NCI-H526 (cell line): Measurements from ENCODE around the gene DES.
A peak's percentile ranks its signal among the peaks of the same experiment; 100 is the strongest.

Experiments used
- DNase-seq, 2 experiments: peaks; one replicate each; lab custom pipeline; 2025; lab: John Stamatoyannopoulos, UW

Gene DES

DNA sequence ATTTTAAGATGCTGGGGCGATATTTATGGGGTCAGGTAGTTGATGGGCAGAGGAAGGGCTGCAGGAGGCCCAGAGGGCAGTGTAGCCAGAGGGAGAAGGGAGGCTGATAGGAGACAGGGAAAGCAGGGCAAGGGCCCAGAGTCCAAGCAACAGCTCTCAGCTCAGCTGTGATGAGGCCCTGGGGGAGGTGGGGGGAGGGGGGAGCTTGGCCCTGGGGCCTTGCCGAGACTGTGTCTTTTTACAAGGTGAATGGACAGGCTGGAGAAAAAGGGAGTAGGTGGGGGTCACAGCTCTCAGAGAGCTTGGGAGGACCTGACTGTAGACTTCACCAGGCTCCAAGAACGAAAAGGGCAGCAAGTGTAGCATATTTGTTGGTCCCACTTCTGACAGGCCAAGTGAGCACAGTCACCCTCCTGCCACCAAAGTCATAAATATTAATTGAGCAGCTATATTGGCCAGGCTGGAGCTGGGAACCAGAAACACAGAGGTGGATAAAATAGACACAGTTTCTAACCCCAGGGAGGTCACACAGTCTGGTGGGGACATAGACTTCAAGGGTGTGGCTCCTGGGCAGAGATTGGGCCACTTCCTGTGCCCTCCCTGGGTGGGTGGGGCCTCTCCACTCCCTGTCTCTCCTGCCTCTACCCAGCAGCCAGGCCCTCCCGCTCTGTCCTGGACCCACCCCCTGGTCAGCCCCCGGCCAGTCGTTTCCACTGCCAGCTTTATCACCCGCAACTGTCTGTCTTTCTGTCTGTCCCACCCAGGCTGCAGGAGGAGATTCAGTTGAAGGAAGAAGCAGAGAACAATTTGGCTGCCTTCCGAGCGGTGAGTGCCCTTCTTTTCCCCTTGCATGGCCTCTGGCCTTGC, 1.4 kb downstream of the DES start:
- DNase-seq: no peak

DNA sequence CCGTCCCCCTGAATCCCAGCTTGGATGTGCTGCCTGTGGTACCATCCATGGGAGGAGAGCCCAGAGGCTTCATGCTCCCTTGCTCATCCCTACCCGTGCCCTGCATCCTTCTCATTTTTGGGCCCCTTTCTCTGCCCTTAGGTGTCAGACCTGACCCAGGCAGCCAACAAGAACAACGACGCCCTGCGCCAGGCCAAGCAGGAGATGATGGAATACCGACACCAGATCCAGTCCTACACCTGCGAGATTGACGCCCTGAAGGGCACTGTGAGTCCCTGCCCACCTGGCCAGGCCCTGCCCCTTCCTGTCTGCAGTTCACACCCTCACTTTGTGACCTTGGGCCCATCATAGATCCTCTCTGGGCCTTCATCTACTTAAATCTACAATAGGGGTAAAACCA, 2.5 kb downstream of the DES start:
- no peak for DNase-seq

DNA sequence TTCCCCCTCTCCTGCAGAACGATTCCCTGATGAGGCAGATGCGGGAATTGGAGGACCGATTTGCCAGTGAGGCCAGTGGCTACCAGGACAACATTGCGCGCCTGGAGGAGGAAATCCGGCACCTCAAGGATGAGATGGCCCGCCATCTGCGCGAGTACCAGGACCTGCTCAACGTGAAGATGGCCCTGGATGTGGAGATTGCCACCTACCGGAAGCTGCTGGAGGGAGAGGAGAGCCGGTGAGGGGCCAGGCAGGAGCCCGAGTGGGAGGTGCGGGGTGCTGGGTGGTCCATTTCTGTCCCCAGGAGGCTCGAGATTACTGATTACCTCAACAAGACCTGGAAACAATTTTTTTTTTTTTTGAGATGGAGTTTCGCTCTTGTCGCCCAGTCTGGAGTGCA, 3.1 kb downstream of the DES start:
- DNase-seq: no peak

- no peak for DNase-seq
Observed at GRCh38 chr2:219422952-219423534, 4.9 kb downstream of the DES start.

DNA sequence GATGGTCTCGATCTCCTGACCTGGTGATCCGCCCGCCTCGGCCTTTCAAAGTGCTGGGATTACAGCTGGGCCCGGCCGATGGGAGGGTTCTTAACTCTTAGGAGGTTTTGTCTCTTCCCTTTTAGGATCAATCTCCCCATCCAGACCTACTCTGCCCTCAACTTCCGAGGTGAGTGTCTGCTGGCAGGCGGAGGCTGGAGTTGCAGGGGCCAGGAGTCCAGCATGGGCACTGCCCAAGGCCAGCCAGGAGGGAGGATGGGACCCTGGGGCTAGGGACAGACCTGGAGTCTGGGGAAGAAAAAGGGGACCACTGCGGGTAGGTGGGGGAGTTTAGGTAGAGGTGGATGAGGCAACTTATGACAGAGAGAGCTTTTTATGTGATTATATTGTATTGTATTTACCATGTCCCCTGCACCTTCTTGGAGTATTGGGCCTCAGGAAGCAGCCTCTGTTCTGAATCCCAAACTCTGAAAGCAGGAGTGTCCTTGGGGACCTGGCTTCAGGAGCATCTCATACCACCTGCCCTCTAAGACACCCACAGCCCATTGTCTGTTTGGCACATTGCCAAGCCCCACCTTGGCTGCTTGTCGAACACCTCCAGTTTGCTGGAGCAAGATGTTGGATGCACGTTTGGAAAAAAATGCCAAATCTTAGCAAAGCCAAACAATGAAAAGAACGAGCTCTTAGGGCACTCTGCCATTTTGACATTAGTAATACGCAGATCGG, 5.6 kb downstream of the DES start:
- no peak for DNase-seq

- DNase-seq: no peak
Observed at GRCh38 chr2:219425238-219426067, 7.3 kb downstream of the DES start.

GRCh38 chr2:219426068-219426443, 7.9 kb downstream of the DES start:
- DNase-seq: no peak

DNA sequence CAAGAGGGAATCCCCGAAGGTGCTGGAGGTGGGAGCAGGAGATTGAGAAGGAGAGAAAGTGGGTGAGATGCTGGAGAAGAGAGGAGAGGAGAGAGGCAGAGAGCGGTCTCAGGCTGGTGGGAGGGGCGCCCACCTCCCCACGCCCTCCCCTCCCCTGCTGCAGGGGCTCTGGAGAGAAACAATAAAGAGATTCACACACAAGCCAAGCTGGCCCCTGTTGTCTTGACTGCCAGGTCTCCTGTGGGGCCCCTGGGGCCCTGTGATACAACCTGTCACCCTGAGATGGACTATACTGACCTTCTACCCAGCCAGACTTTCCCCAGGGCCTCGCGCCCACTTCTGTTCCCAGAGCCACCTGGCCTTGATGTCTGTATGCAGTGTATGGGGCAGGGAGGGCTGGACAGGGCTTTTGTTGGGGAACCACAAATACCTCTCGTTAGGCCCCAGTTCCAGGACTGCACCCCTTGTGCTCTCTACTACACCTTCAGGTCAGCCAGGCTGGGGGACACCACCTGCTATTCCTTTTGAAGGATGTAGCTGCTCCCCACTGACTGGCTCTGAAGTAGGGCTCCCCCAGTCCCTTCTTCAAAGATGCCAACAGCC, 8.5 kb downstream of the DES start:
- no peak for DNase-seq

- no peak for DNase-seq
Observed at GRCh38 chr2:219428469-219428868, 10.3 kb downstream of the DES start.

- DNase-seq: no peak
Observed at GRCh38 chr2:219429958-219430606, 11.9 kb downstream of the DES start.

DNA sequence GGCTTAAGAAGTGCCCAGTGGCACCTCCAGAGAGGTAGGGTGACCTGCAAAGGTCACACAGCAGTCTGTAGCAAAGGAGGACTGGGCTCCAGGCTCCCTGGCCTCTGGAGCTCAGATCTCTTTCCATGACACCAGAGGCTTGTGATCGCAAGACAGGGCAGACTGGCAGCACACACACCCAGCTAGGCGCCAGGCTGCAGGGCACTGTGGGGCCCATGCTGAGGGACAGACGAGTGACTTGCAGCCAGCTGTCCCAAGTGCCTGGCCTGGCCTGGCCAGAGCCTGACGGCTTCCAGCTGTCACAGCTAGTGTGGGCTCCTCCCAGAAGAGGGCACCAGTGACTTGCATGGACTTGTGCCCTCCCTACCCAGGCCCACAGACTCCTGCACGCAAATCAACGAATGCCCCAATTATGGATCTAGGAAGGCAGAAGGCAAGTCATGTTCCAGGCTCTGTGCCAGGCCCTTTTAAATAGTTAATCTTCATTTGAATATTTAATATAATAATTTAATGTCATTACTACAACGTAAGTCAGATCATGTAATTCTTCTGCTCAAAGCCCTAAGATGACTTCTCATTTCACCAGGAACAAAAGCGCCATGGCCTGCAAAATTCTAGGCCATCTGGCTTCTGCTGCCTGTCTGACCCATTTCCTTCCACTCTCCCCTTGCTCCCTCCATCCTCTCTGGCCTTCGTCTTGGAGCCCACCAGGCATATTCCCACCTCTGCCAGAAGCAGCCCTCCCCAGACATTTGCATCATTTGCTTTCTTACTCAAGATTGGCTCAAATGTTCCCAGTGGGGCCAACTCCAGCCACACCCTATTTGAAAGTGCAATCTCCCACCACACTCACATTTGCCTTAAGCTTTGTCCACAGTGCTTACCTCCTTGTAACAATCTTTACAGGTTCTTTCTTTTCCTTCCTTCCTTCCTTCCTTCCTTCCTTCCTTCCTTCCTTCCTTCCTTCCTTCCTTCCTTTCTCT, 12.7 kb downstream of the DES start:
- DNase-seq: peak; percentile 9 to 57

DNA sequence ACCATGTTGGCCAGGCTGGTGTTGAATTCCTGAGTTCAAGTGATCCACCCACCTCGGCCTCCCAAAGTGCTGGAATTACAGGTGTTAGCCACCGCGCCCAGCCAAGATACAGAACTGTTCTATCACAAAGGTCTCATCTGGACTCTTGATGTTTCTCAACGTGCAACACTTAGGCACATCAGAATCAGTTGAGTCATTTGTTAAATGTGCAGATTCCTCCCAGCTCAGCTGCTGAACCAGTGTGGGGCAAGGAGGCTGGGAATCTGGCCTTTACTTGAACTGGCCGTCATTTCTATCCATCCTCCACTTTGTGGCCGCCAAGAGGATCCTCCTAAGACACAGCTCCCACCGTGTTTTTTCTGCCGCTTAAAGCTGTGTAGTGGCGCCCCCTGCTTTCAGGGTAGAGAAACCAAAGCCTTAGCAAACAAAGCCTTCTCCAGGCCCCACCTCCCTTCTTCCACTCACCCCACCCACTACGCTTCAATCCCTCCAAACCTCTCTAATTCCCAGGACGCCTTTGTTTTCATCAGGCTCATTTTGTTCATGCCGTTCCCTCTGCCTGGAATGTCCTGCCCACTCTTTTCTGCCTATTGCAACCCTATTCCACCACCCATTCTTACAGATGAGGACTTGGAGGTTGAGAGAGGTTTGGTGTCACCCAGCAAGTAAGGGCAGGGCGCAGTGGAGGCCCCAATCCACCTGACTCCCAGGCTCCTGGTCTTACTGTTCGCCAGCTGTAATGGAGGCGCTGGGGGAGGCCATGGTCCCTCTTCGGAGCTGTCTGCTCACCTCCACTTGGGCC, 15.7 kb downstream of the DES start:
- DNase-seq: peak in 1 of 2 experiments; percentile 44

DNA sequence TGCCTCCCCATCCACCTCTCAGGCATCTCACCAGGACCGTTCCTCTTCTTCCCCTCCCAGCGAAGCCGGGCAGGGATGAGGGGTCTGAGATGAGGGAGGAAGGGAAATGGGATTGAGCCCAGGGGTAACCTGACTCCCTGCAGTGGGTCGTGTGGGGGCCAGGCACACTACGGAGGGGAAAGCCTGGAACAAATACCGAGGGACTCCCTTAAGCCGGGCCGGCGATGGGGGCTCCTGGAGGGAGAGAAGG, 16.2 kb downstream of the DES start:
- no peak for DNase-seq

DNA sequence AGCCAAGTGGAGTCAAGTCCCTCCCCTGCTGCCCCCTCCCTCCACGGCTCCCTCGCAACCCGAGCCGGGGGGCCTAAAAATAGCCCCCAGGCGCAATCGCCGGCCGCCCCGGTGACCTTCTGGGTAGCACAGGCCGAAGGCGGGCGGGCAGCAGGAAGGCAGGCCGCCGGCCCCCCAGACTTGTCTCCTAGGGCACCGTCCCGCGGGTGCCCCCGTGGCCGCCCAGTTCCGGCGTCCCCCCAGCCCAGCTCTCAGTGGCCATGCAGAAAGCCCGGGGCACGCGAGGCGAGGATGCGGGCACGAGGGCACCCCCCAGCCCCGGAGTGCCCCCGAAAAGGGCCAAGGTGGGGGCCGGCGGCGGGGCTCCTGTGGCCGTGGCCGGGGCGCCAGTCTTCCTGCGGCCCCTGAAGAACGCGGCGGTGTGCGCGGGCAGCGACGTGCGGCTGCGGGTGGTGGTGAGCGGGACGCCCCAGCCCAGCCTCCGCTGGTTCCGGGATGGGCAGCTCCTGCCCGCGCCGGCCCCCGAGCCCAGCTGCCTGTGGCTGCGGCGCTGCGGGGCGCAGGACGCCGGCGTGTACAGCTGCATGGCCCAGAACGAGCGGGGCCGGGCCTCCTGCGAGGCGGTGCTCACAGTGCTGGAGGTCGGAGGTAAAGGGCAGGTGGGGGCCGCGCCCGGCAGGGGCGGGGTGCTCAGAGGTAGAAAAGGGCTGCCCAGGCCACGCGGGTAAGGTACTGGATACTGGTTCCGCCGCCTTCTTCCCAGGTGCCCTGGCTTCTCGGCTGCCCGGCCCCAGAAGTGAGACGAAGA, 16.7 kb downstream of the DES start, which contains the start of gene SPEG:
Gene SPEG, plus strand, starts transcription at position 126 of the 808 bp plus-strand sequence. Its CDS starts 135 bp downstream, at position 261.
- DNase-seq: no peak

DNA sequence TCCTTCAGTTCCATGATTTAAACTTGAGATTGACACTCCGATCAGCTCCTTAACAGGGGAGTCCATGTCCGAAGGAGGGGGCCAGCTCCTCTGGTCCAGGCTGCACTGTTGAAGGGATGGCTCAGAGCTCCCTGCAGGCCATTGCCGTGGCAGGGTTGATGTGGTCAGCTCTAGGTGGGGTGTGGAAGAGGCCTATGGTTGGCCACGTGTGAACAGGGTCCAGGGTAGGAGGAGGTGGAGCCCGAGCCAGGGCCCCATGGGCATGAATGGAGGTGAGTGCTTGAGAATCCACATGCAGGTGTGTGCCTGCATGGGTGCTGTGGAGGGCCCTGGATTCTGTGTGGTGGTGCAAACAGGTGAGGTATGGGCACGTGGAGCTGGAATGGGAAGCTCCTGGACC, 17.5 kb downstream of the DES start:
- no peak for DNase-seq

DNA sequence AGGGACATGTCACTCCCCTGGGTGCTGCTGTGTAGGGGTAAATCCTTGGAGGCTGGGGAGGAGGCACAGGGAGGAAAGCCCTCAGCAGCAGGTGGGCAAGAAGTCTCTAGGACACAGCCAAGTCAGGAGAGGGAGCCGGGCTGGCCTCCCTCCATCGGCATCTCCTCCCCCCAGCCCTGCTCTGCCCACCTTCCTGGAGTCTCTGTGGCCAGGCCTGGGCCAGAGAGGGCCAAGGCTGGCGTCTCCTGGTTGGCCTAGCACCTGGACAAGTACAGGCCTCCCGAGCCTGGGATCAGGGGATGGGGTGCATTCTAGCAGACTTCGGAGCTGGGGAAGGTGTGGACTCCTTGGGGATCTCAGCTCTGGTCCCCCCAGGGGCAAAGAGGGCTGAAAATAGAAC, 18.3 kb downstream of the DES start:
- no peak for DNase-seq

DNA sequence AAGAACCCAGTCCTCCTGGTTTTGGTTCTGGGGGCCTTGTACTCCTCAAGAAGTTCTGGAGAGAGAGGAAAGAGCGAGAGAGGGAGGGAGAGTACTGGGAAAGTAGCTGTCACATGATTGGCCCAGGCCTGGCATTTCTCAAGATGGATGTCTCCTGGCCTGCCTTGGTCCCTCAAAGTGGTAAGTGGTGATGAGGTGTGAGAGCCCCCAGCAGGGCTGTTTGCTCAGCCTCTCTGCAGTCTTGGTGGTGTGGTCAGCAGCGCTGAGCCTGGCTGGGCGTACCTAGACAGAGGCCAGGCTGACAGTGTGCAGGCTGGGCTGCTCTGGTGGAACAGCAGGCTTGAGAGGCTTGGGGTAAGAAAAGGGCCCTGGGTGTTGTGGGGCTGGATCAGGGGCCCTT, 19.0 kb downstream of the DES start:
- DNase-seq: no peak

GRCh38 chr2:219437690-219438206, 19.6 kb downstream of the DES start:
- DNase-seq: no peak
